Measurements from ENCODE around the gene LGALS3BP.
A peak's percentile ranks its signal among the peaks of the same experiment; 100 is the strongest.

LGALS3BP gene

GRCh38 chr17:78998311-78999055, 18.8 kb upstream of the LGALS3BP start:
- no peak for DNase-seq

GRCh38 chr17:78997881-78998280, 18.2 kb upstream of the LGALS3BP start:
- DNase-seq, result no peak

GRCh38 chr17:78997231-78997741, 17.6 kb upstream of the LGALS3BP start:
- no peak for DNase-seq

GRCh38 chr17:78996781-78997201, 17.1 kb upstream of the LGALS3BP start:
- DNase-seq, result no peak

- DNase-seq, result no peak
These were observed 16.2 kb upstream of the LGALS3BP start for GRCh38 chr17:78995761-78996451.

- no peak for DNase-seq
These were observed 15.5 kb upstream of the LGALS3BP start for GRCh38 chr17:78995022-78995760.

GRCh38 chr17:78993981-78994671, 14.4 kb upstream of the LGALS3BP start:
- DNase-seq, result no peak

- peak; percentile 31 for DNase-seq
These were observed 13.7 kb upstream of the LGALS3BP start for GRCh38 chr17:78993241-78993956.

- DNase-seq, result no peak
These were observed 13.0 kb upstream of the LGALS3BP start for GRCh38 chr17:78992542-78993212.

- DNase-seq, result no peak
These were observed 12.3 kb upstream of the LGALS3BP start for GRCh38 chr17:78991906-78992532.

GRCh38 chr17:78991017-78991738, 11.5 kb upstream of the LGALS3BP start:
- no peak for DNase-seq

GRCh38 chr17:78990349-78991016, 10.8 kb upstream of the LGALS3BP start:
- no peak for DNase-seq

- no peak for DNase-seq
These were observed 8.4 kb upstream of the LGALS3BP start for GRCh38 chr17:78988152-78988551.

- DNase-seq, result peak; percentile 58
These were observed 7.1 kb upstream of the LGALS3BP start for GRCh38 chr17:78986649-78987328.

GRCh38 chr17:78986048-78986648, 6.4 kb upstream of the LGALS3BP start:
- DNase-seq, result peak; percentile 78

GRCh38 chr17:78985395-78985794, 5.7 kb upstream of the LGALS3BP start:
- DNase-seq, result no peak

GRCh38 chr17:78981010-78981888, 1.5 kb upstream of the LGALS3BP start:
- no peak for DNase-seq

- DNase-seq, result no peak
These were observed 875 bp upstream of the LGALS3BP start for GRCh38 chr17:78980624-78980972.

All from RPMI8226 (cell line).